SK-N-MC (cell line): Measurements from ENCODE around the gene ERG.

ENCODE experiments used
- EZH2 ChIP-seq: fragments of 200-600 bp; sonication (generic); IDR thresholded peaks from one replicate; pipeline ENCODE4 v1.6.1; 2017; ENCODE audit warnings: antibody characterized with exemption
- POLR2AphosphoS5 ChIP-seq: IDR thresholded peaks from 2 replicates; pipeline ENCODE4 v1.6.1; 2012; ENCODE audit warnings: mild to moderate bottlenecking, low read depth, low read length, borderline replicate concordance

DNA sequence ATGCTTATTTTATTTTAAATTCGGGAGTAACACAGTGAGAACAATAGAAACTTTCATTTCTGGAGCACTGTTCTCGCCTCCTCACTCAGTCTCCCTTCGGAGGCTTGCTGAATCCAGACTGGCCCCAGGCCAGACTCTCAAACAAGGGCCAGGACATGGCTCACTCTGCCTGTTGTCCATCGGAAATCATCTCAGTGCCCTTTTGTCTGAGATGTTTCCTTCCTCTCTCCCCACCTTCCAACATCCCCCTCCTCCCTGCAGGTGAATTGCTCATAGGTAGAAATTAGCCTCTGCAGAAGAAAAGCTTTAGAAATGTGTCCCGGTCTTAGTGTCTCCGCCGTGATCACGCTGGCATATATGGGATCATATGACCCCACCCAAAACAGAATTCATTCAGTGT, 55.2 kb downstream of the ERG start:
- TF ChIP-seq EZH2: no peak
- TF ChIP-seq POLR2AphosphoS5: no peak
